Thyroid gland (tissue), 4 donors: ENCODE measurements around the gene WDR93. TPM values are rescaled to one million over a fixed set of nuclear protein-coding genes. Genes with fewer than 3 reads are reported as not detected.

Experiments used
- DNase-seq, 2 donors: peaks; one replicate each; pipeline ENCODE4 v3.0.0-alpha.2; 2019
- H3K27ac ChIP-seq, 3 donors: fragments of 200-600 bp; sonication (generic); 1 replicate in 2 of 3; 2 replicates in 1 of 3; pipeline ENCODE4 v1.5.1; 2016 to 2019; ENCODE audit warnings: mild to moderate bottlenecking in 1 of 3, moderate library complexity in 1 of 3
- H3K27me3 ChIP-seq: fragments of 200-600 bp; sonication (generic); one replicate; pipeline ENCODE4 v1.5.1; 2019
- H3K36me3 ChIP-seq, 2 donors: fragments of 200-600 bp; sonication (generic); one replicate each; pipeline ENCODE4 v1.5.1; 2016 to 2019
- H3K4me1 ChIP-seq, 2 donors: fragments of 200-600 bp; sonication (generic); one replicate each; pipeline ENCODE4 v1.5.1; 2017 to 2019
- H3K4me3 ChIP-seq, 3 donors: fragments of 200-600 bp; sonication (generic); replicated peaks in 1 of 3; 1 replicate in 2 of 3; 2 replicates in 1 of 3; pipeline ENCODE4 v1.5.1; 2016; ENCODE audit warnings: mild to moderate bottlenecking in 1 of 3
- H3K9me3 ChIP-seq: fragments of 200-600 bp; sonication (generic); one replicate; pipeline ENCODE4 v1.5.1; 2017
- POLR2A ChIP-seq, 2 donors: fragments of 450-650 bp; IDR thresholded peaks; one replicate each; pipeline ENCODE4 v1.6.1; 2017; ENCODE audit warnings: antibody characterized with exemption in 2 of 2, mild to moderate bottlenecking in 2 of 2, moderate library complexity in 1 of 2
- WGBS, 2 donors: methylation state at CpG; one replicate each; pipeline ENCODE4 v1.1.5; 2017; 5-methylcytosine and 5-hydroxymethylcytosine counted together
- intact Hi-C: fragments of 100-400 bp; cut with DNase I; formaldehyde crosslinking; loops from one replicate; pipeline ENCODE4 v1.15.1; 2023
- total RNA-seq, 4 donors: library from RNA; depleted of rRNA; stranded (reverse); fragments of >200 nt; gene quantifications; one replicate each; pipeline ENCODE4 v1.2.3, GENCODE V29; 2016
- TF ChIP-seq, protein P1 (sequence below), 6 experiments: fragments of 200-600 bp in 3 of 6; fragments of 450-650 bp in 3 of 6; sonication (generic) in 3 of 6; IDR thresholded peaks; one replicate each; pipeline ENCODE4 v1.5.1; 2016 to 2019; ENCODE audit warnings: antibody characterized with exemption in 6 of 6, mild to moderate bottlenecking in 2 of 6, inconsistent platforms in 1 of 6, moderate library complexity in 1 of 6

Gene WDR93
- total RNA-seq, 4 donors from 2014 or later = 1.1 to 2.3 (median 2.3) TPM

DNA sequence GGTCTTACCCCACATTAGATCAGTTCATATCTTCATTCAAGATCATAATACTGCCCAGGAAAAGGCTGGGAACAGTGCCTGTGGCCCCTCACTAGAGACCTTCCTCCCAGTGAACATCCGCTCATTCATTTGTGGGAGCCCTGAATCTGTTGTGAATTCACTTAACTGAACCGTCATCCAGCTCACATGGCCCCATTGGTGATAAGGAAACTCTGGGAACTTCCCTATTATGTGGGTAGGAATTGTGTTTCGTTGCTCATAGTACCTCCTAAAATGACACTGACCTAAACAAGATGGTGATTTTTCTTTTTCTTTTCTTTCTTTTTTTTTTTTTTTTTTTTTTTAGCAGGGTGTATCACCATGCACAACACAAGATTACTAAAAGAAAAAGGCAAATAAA, 78.8 kb downstream of the WDR93 start:
- no peak for DNase-seq
- TF ChIP-seq, protein P1, sequence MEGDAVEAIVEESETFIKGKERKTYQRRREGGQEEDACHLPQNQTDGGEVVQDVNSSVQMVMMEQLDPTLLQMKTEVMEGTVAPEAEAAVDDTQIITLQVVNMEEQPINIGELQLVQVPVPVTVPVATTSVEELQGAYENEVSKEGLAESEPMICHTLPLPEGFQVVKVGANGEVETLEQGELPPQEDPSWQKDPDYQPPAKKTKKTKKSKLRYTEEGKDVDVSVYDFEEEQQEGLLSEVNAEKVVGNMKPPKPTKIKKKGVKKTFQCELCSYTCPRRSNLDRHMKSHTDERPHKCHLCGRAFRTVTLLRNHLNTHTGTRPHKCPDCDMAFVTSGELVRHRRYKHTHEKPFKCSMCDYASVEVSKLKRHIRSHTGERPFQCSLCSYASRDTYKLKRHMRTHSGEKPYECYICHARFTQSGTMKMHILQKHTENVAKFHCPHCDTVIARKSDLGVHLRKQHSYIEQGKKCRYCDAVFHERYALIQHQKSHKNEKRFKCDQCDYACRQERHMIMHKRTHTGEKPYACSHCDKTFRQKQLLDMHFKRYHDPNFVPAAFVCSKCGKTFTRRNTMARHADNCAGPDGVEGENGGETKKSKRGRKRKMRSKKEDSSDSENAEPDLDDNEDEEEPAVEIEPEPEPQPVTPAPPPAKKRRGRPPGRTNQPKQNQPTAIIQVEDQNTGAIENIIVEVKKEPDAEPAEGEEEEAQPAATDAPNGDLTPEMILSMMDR (IDR thresholded peaks at IDR 0.05) = no peak
- TF ChIP-seq POLR2A (IDR thresholded peaks at IDR 0.05) = no peak
- WGBS, 2 donors = 94 to 97% methylated on average over 3 of the region's 3 CpGs
- Histone ChIP-seq H3K27ac (no peak overlapping the region), H3K36me3 (no peaks in the 10 kb centered on the region), H3K9me3 (no peaks in the 10 kb centered on the region), H3K4me1 (peaks cover 0 to 13% of the 10 kb centered on the region in 2 donors), H3K4me3 (no peak overlapping the region), H3K27me3 (no peaks in the 10 kb centered on the region)
- intact Hi-C loops = loop anchor here (10.0 kb wide), 1 partner anchor 315 kb away; no protein-coding TSS in a partner anchor

DNA sequence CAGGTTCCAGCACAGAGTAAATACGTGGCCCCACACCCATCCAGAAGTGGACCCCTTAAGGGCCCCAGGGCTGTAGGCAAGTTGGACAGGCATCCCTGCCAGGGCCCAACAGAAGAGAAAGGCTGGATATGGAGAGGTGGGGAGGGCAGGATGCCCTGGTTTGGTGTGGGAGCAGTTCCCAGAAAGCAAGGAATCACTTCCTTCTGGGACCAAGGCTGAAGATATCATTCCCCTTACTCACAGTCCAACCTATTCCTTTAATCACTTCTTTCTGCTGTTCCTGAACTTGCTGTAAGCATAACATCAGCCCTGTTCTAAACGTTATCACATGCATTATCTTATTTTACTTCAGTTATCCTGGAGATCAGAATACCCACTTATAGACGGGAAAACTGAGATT, 79.4 kb downstream of the WDR93 start:
- Histone ChIP-seq H3K27me3 (no peaks in the 10 kb centered on the region), H3K9me3 (no peaks in the 10 kb centered on the region), H3K4me3 (no peak overlapping the region), H3K27ac (no peak overlapping the region), H3K36me3 (no peaks in the 10 kb centered on the region), H3K4me1 (peaks cover 0 to 13% of the 10 kb centered on the region in 2 donors)
- WGBS, 2 donors = 86 to 88% methylated on average over 3 of the region's 3 CpGs
- DNase-seq = no peak
- no peak for TF ChIP-seq POLR2A (IDR thresholded peaks at IDR 0.05)
- TF ChIP-seq, protein P1 (IDR thresholded peaks at IDR 0.05) = no peak
- intact Hi-C loops = no loop called here

DNA sequence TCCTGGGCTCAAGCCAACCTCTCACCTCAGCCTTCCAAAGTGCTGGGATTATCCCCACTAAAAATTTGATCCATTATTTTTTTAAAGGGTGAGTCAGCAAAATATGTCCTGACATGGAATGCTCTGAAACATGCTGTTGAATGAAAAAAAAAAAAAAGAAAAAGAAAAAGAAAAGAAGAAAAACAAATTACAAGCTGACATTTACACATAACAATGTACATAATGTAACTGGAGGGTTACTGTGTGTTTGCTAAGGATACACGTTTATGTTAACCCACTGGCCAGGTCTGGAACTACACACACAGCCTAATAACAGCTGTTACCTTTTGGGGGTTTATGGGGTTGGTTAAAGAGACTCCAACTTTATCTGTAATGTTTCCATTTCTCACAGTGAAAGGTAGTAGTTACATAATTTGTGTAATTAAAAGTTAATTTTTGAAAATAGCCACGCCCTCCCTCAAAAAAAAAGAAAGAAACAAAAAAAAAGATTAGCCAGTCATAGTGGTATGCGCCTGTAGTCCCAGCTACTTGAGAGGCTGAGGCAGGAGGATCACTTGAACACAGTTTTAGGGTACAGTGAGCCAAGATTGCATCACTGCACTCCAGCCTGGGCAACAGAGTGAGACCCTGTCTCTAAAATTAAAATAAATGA, 82.4 kb downstream of the WDR93 start:
- no peak for DNase-seq
- no peaks in the 10 kb centered on the region for H3K36me3 ChIP-seq
- H3K27me3 ChIP-seq = no peaks in the 10 kb centered on the region
- no peak overlapping the region for H3K4me3 ChIP-seq
- 80 to 84% methylated on average over 3 of the region's 3 CpGs for WGBS, 2 donors
- H3K27ac ChIP-seq = no peak overlapping the region
- H3K4me1 ChIP-seq = peaks cover 3 to 11% of the 10 kb centered on the region in 2 donors
- intact Hi-C loops = no loop called here
- no peaks in the 10 kb centered on the region for H3K9me3 ChIP-seq
- TF ChIP-seq, protein P1 (IDR thresholded peaks at IDR 0.05) = peak in 2 of 6 experiments; percentile 16 to 23
- TF ChIP-seq POLR2A (IDR thresholded peaks at IDR 0.05) = no peak

DNA sequence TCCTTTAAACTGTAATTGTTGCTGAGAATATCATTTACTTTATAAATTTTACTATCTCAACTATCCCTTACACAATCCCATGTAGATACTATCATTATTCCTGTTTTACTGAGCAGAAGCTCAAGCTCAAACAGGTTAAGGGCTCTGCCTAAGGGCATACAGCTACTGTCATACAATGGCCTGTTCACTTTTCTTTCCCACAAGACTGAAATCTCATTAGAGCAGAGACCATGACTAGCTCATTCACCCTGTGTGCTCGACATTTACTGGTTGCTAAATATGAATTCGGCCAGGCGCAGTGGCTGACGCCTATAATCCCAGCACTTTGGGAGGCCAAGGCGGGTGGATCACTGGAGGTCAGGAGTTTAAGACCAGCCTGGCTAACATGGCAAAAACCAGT, 83.9 kb downstream of the WDR93 start:
- WGBS, 2 donors = 90 to 95% methylated on average over 5 of the region's 5 CpGs
- intact Hi-C loops = no loop called here
- Histone ChIP-seq H3K27me3 (no peaks in the 10 kb centered on the region), H3K36me3 (no peaks in the 10 kb centered on the region), H3K4me3 (no peak overlapping the region), H3K4me1 (peaks cover 3 to 10% of the 10 kb centered on the region in 2 donors), H3K27ac (no peak overlapping the region), H3K9me3 (no peaks in the 10 kb centered on the region)
- no peak for TF ChIP-seq POLR2A (IDR thresholded peaks at IDR 0.05)
- TF ChIP-seq, protein P1 (IDR thresholded peaks at IDR 0.05) = no peak
- no peak for DNase-seq

DNA sequence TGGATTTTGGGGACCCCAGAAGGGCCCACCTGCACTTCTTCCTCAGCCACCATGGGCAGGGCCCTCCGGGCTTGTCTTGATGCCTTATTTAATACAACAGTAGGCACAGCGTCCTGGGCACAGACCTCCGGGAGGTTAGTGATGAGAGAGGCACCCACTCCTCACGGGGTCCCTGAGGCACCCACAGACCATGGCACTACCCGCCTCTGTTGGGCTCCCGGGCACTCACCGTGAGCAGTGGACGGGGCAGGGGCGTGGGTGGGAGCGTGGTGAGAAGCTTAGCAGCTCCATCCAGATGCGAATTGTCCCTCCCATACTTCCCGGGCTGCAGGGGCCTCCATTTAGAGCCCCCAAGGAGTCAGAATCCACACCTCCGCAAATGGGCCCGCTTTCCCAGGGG, 85.2 kb downstream of the WDR93 start:
- intact Hi-C loops = no loop called here
- no peak for DNase-seq
- H3K36me3 ChIP-seq = no peaks in the 10 kb centered on the region
- H3K4me3 ChIP-seq = peak overlapping the region in 1 of 3 donors; percentile 31
- 76 to 94% methylated on average over 2 to 8 of the region's 14 CpGs for WGBS, 2 donors
- no peaks in the 10 kb centered on the region for H3K27me3 ChIP-seq
- H3K27ac ChIP-seq = peak overlapping the region in 1 of 3 donors; percentile 7
- TF ChIP-seq POLR2A (IDR thresholded peaks at IDR 0.05) = no peak
- TF ChIP-seq, protein P1 (IDR thresholded peaks at IDR 0.05) = no peak
- H3K4me1 ChIP-seq = peaks cover 3 to 10% of the 10 kb centered on the region in 2 donors
- H3K9me3 ChIP-seq = no peaks in the 10 kb centered on the region
